HEK293T (cell line): ENCODE measurements around the gene FGGY.
"Not testable (repeated sequence)": the region's sequence is repeated elsewhere in the genome, so short reads cannot be mapped to it uniquely, and the experiment has no call there.

Experiments used
- CTCF ChIA-PET: fragments of 350-600 bp; formaldehyde crosslinking; extraction: SDS; loops from one replicate; lab custom pipeline; 2021; ENCODE audit warnings: antibody characterized with exemption, inconsistent platforms; lab: Yijun Ruan, JAX
- POLR2A ChIA-PET: fragments of 350-600 bp; formaldehyde crosslinking; extraction: SDS; loops from one replicate; lab custom pipeline; 2020; ENCODE audit warnings: antibody characterized with exemption, inconsistent platforms; lab: Yijun Ruan, JAX
- DNase-seq: peaks from one replicate; pipeline ENCODE4 v3.0.0; 2012; ENCODE audit warnings: mixed read lengths; ENCODE audit errors: extremely low spot score
- ARNT ChIP-seq: fragments of 450-650 bp; IDR thresholded peaks from 2 replicates; pipeline ENCODE4 v1.6.1; 2017; ENCODE audit warnings: mild to moderate bottlenecking
- BHLHE40 ChIP-seq: fragments of 450-650 bp; IDR thresholded peaks from 2 replicates; pipeline ENCODE4 v1.6.1; 2016; ENCODE audit warnings: mild to moderate bottlenecking, moderate library complexity, borderline replicate concordance
- CTBP1 ChIP-seq: fragments of 450-650 bp; IDR thresholded peaks from 2 replicates; pipeline ENCODE4 v1.6.1; 2016; ENCODE audit warnings: borderline replicate concordance
- ELF4 ChIP-seq: fragments of 450-650 bp; IDR thresholded peaks from 2 replicates; pipeline ENCODE4 v1.6.1; 2017; ENCODE audit warnings: antibody characterized with exemption
- FOXA1 ChIP-seq: fragments of 450-650 bp; IDR thresholded peaks from 2 replicates; pipeline ENCODE4 v1.6.1; 2016; ENCODE audit warnings: mild to moderate bottlenecking
- FOXK2 ChIP-seq: fragments of 450-650 bp; IDR thresholded peaks from 2 replicates; pipeline ENCODE4 v1.6.1; 2016; ENCODE audit warnings: mild to moderate bottlenecking
- FOXM1 ChIP-seq: fragments of 450-650 bp; IDR thresholded peaks from 2 replicates; pipeline ENCODE4 v1.6.1; 2017; ENCODE audit warnings: mild to moderate bottlenecking, borderline replicate concordance
- HDGF ChIP-seq: fragments of 450-650 bp; IDR thresholded peaks from 2 replicates; pipeline ENCODE4 v1.6.1; 2017; ENCODE audit warnings: antibody characterized with exemption, borderline replicate concordance
- L3MBTL2 ChIP-seq: fragments of 450-650 bp; conservative IDR thresholded peaks from 2 replicates; pipeline ENCODE4 v1.6.1; 2016; ENCODE audit warnings: mild to moderate bottlenecking
- LEF1 ChIP-seq: fragments of 450-650 bp; IDR thresholded peaks from 2 replicates; pipeline ENCODE4 v1.6.1; 2017; ENCODE audit warnings: mild to moderate bottlenecking, borderline replicate concordance
- NFRKB ChIP-seq: fragments of 450-650 bp; IDR thresholded peaks from 2 replicates; pipeline ENCODE4 v1.6.1; 2016; ENCODE audit warnings: mild to moderate bottlenecking, moderate library complexity
- PKNOX1 ChIP-seq: fragments of 450-650 bp; IDR thresholded peaks from 2 replicates; pipeline ENCODE4 v1.6.1; 2016
- SP1 ChIP-seq: fragments of 450-650 bp; IDR thresholded peaks from 2 replicates; pipeline ENCODE4 v1.6.1; 2017
- SUZ12 ChIP-seq: fragments of 450-650 bp; IDR thresholded peaks from 2 replicates; pipeline ENCODE4 v1.6.1; 2016; ENCODE audit warnings: mild to moderate bottlenecking
- TARDBP ChIP-seq: fragments of 450-650 bp; IDR thresholded peaks from 2 replicates; pipeline ENCODE4 v1.6.1; 2016
- ZNF384 ChIP-seq: fragments of 450-650 bp; IDR thresholded peaks from 2 replicates; pipeline ENCODE4 v1.6.1; 2016

FGGY gene

GRCh38 chr1:59554752-59555151, 257.9 kb downstream of the FGGY start:
- POLR2A ChIA-PET: no interaction called here
- CTCF ChIA-PET: no interaction called here
- TF ChIP-seq PKNOX1 (no peak), ZNF384 (no peak)
- DNase-seq: no peak

GRCh38 chr1:59556398-59556797, 259.5 kb downstream of the FGGY start:
- CTCF ChIA-PET: no interaction called here
- no peak for DNase-seq
- POLR2A ChIA-PET: no interaction called here
- TF ChIP-seq FOXK2 (no peak), CTBP1 (no peak), ARNT (no peak), ELF4 (no peak), FOXM1 (no peak), HDGF (no peak), SUZ12 (no peak), TARDBP (no peak), L3MBTL2 (no peak), NFRKB (no peak), ZNF384 (no peak), SP1 (no peak), BHLHE40 (no peak), PKNOX1 (no peak)

GRCh38 chr1:59556802-59557548, 260.1 kb downstream of the FGGY start:
- ChIA-PET POLR2A (no interaction called here), CTCF (no interaction called here)
- no peak for DNase-seq
- no peak for TF ChIP-seq FOXK2
- peak; percentile 85 for TF ChIP-seq PKNOX1

- no peak for TF ChIP-seq ELF4
- TF ChIP-seq SP1: no peak
- TF ChIP-seq CTBP1: no peak
- no peak for TF ChIP-seq FOXM1
- no peak for TF ChIP-seq L3MBTL2
- TF ChIP-seq ZNF384: no peak
- TF ChIP-seq TARDBP: no peak
- no peak for TF ChIP-seq ARNT
- TF ChIP-seq PKNOX1: no peak
- no peak for TF ChIP-seq FOXA1
- no peak for TF ChIP-seq HDGF
- TF ChIP-seq NFRKB: no peak
- no peak for TF ChIP-seq FOXK2
- TF ChIP-seq LEF1: no peak
- TF ChIP-seq SUZ12: no peak
- TF ChIP-seq BHLHE40: no peak
- ChIA-PET CTCF (no interaction called here), POLR2A (no interaction called here)
Measured at GRCh38 chr1:59557549-59557885, 260.6 kb downstream of the FGGY start.

GRCh38 chr1:59558580-59558979, 261.7 kb downstream of the FGGY start:
- DNase-seq, POLR2A ChIA-PET, CTCF ChIA-PET: not testable (repeated sequence)

More at GRCh38 chr1:59557549-59557885, 260.6 kb downstream of the FGGY start:
- no peak for DNase-seq

- POLR2A ChIA-PET: no interaction called here
- TF ChIP-seq NFRKB: no peak
- TF ChIP-seq ARNT: no peak
- no peak for TF ChIP-seq PKNOX1
- TF ChIP-seq ELF4: no peak
- no peak for TF ChIP-seq L3MBTL2
- TF ChIP-seq FOXA1: no peak
- TF ChIP-seq BHLHE40: no peak
- no peak for TF ChIP-seq HDGF
- no peak for TF ChIP-seq ZNF384
- TF ChIP-seq FOXM1: no peak
- no peak for TF ChIP-seq SP1
- TF ChIP-seq LEF1: no peak
- no peak for TF ChIP-seq SUZ12
- no peak for DNase-seq
- CTCF ChIA-PET: no interaction called here
Measured at GRCh38 chr1:59560807-59561450, 264.0 kb downstream of the FGGY start.
